H1 (cell line): ENCODE results near the gene LRRTM2. TPM values are rescaled to one million over a fixed set of nuclear protein-coding genes. Genes with fewer than 3 reads are reported as not detected.

Experiments
- CTCF ChIA-PET: fragments of 300-600 bp; sonication (Branson Sonifier 250); formaldehyde crosslinking; loops from one replicate; lab custom pipeline; 2021; ENCODE audit not compliant: partially characterized antibody; lab: Charles Lee
- POLR2A ChIA-PET: fragments of 300-600 bp; sonication (Branson Sonifier 250); formaldehyde crosslinking; loops from one replicate; lab custom pipeline; 2021; ENCODE audit warnings: inconsistent platforms; ENCODE audit not compliant: partially characterized antibody; lab: Charles Lee
- DNase-seq, 2 experiments: peaks; one replicate each; pipeline versions ENCODE4 v3.0.0 to v3.0.0-alpha.2; 2010 to 2022; ENCODE audit warnings: low spot score in 2 of 2, low read depth in 1 of 2, mixed read lengths in 1 of 2
- FAIRE-seq: peaks from 2 replicates; lab custom pipeline; 2011; peaks lifted over from hg19 to GRCh38; lab: Jason Lieb, UNC
- H2AFZ ChIP-seq: 2 replicates; pipeline ENCODE4 v1.8.1; 2012; ENCODE audit warnings: low read length, inconsistent platforms
- H2AK5ac ChIP-seq: 2 replicates; pipeline ENCODE4 v1.6.1; 2013; ENCODE audit warnings: low read depth, low read length
- H2BK120ac ChIP-seq: replicated peaks from 2 replicates; pipeline ENCODE3; 2013; ENCODE audit warnings: low read depth, low read length, inconsistent platforms
- H2BK12ac ChIP-seq: 2 replicates; pipeline ENCODE4 v1.6.1; 2013; ENCODE audit warnings: low read depth, low read length
- H2BK15ac ChIP-seq: 2 replicates; pipeline ENCODE4 v1.6.1; 2013; ENCODE audit warnings: low read length
- H2BK20ac ChIP-seq: 2 replicates; pipeline ENCODE4 v1.6.1; 2013; ENCODE audit warnings: low read length
- H2BK5ac ChIP-seq: 2 replicates; pipeline ENCODE4 v1.6.1; 2013; ENCODE audit warnings: low read depth, low read length
- H3K14ac ChIP-seq: 2 replicates; pipeline ENCODE4 v1.6.1; 2013; ENCODE audit warnings: inconsistent platforms; ENCODE audit not compliant: insufficient read length
- H3K18ac ChIP-seq: 2 replicates; pipeline ENCODE4 v1.6.1; 2013; ENCODE audit warnings: low read length; ENCODE audit errors: extremely low read depth
- H3K23ac ChIP-seq: 2 replicates; pipeline ENCODE4 v1.6.1; 2013; ENCODE audit warnings: inconsistent platforms; ENCODE audit not compliant: insufficient read length
- H3K23me2 ChIP-seq: 2 replicates; pipeline ENCODE4 v1.6.1; 2013; ENCODE audit warnings: low read depth, low read length
- H3K27ac ChIP-seq: 2 replicates; pipeline ENCODE4 v1.6.1; 2011; ENCODE audit warnings: low read depth, low read length, inconsistent platforms
- H3K27me3 ChIP-seq, 4 experiments: replicated peaks in 1 of 4; 1 replicate in 1 of 4; 2 replicates in 3 of 4; pipeline versions ENCODE4 v1.6.1 to v1.8.1; 2011 to 2013; ENCODE audit warnings: low read length in 3 of 4, mild to moderate bottlenecking in 3 of 4, inconsistent platforms in 2 of 4, mixed read lengths in 2 of 4, moderate library complexity in 1 of 4; ENCODE audit not compliant: control insufficient read depth in 3 of 4, insufficient read depth in 3 of 4; ENCODE audit errors: extremely low read depth in 1 of 4
- H3K36me3 ChIP-seq, 4 experiments: 2 replicates each; pipeline versions ENCODE4 v1.6.1 to v1.8.1; 2011 to 2013; ENCODE audit warnings: mild to moderate bottlenecking in 4 of 4, low read length in 3 of 4, moderate library complexity in 2 of 4, control low read depth in 1 of 4, inconsistent platforms in 1 of 4; ENCODE audit not compliant: insufficient read depth in 4 of 4, control insufficient read depth in 2 of 4
- H3K4ac ChIP-seq: replicated peaks from 2 replicates; pipeline ENCODE3; 2013; ENCODE audit warnings: low read length, low read depth, mixed read lengths, inconsistent platforms; ENCODE audit not compliant: insufficient read length
- H3K4me1 ChIP-seq, 4 experiments: replicated peaks in 1 of 4; 1 replicate in 1 of 4; 2 replicates in 3 of 4; pipeline versions ENCODE4 v1.6.1 to v1.8.1; 2011 to 2013; ENCODE audit warnings: low read length in 3 of 4, inconsistent platforms in 2 of 4, mixed read lengths in 1 of 4; ENCODE audit not compliant: insufficient read depth in 4 of 4, control insufficient read depth in 3 of 4
- H3K4me2 ChIP-seq, 2 experiments: 2 replicates each; pipeline versions ENCODE4 v1.6.1 to v1.8.1; 2011 to 2013; ENCODE audit warnings: low read depth in 2 of 2, low read length in 2 of 2, control low read depth in 1 of 2, inconsistent platforms in 1 of 2, mild to moderate bottlenecking in 1 of 2; ENCODE audit not compliant: insufficient read depth in 1 of 2
- H3K4me3 ChIP-seq, 4 experiments: fragments of 200-600, 300-600 bp in 1 of 4; sonication (generic), shearing (Covaris generic), sonication (Bioruptor Twin) in 1 of 4; 2 replicates each; pipeline versions ENCODE4 v1.5.1 to v1.8.1; 2011 to 2016; ENCODE audit warnings: low read length in 4 of 4, low read depth in 3 of 4, control low read depth in 2 of 4, inconsistent platforms in 2 of 4, mild to moderate bottlenecking in 2 of 4, mixed read lengths in 1 of 4, moderate library complexity in 1 of 4; ENCODE audit not compliant: insufficient read depth in 2 of 4; ENCODE audit errors: extremely low read depth in 1 of 4
- H3K56ac ChIP-seq: replicated peaks from 2 replicates; pipeline ENCODE3; 2013; ENCODE audit warnings: low read depth, mild to moderate bottlenecking, mixed read lengths, low read length, inconsistent platforms; ENCODE audit not compliant: insufficient read length
- H3K79me1 ChIP-seq: 2 replicates; pipeline ENCODE4 v1.6.1; 2013; ENCODE audit warnings: low read depth, low read length, control low read depth
- H3K79me2 ChIP-seq, 2 experiments: 2 replicates each; pipeline versions ENCODE4 v1.6.1 to v1.8.1; 2012 to 2013; ENCODE audit warnings: low read length in 2 of 2, mild to moderate bottlenecking in 2 of 2, inconsistent platforms in 1 of 2; ENCODE audit not compliant: insufficient read depth in 2 of 2, control insufficient read depth in 1 of 2
- H3K9ac ChIP-seq, 4 experiments: replicated peaks in 1 of 4; 1 replicate in 1 of 4; 2 replicates in 3 of 4; pipeline versions ENCODE4 v1.6.1 to v1.8.1; 2011 to 2013; ENCODE audit warnings: low read depth in 3 of 4, low read length in 3 of 4, control low read depth in 2 of 4, mild to moderate bottlenecking in 2 of 4, moderate library complexity in 2 of 4, inconsistent platforms in 1 of 4; ENCODE audit errors: extremely low read depth in 1 of 4
- H3K9me3 ChIP-seq, 2 experiments: 2 replicates each; pipeline versions ENCODE4 v1.6.1 to v1.8.1; 2012 to 2013; ENCODE audit warnings: mild to moderate bottlenecking in 2 of 2, moderate library complexity in 2 of 2, control low read depth in 1 of 2, inconsistent platforms in 1 of 2, low read depth in 1 of 2, low read length in 1 of 2, mixed read lengths in 1 of 2; ENCODE audit not compliant: insufficient read depth in 2 of 2
- H4K20me1 ChIP-seq, 2 experiments: replicated peaks in 1 of 2; 2 replicates each; pipeline versions ENCODE3 to v1.8.1; 2011 to 2013; ENCODE audit warnings: inconsistent platforms in 2 of 2, low read length in 2 of 2, mild to moderate bottlenecking in 1 of 2; ENCODE audit not compliant: insufficient read depth in 2 of 2, control insufficient read depth in 1 of 2
- H4K5ac ChIP-seq: 2 replicates; pipeline ENCODE4 v1.6.1; 2013; ENCODE audit warnings: low read length, low read depth, mixed read lengths, inconsistent platforms; ENCODE audit not compliant: insufficient read length
- H4K8ac ChIP-seq: 2 replicates; pipeline ENCODE4 v1.8.0; 2013; ENCODE audit warnings: mild to moderate bottlenecking, moderate library complexity, low read length, inconsistent platforms; ENCODE audit not compliant: insufficient read depth; ENCODE audit errors: extremely low read depth
- H4K91ac ChIP-seq: replicated peaks from 2 replicates; pipeline ENCODE3; 2013; ENCODE audit warnings: low read length, mixed read lengths, inconsistent platforms; ENCODE audit not compliant: insufficient read length
- CTCF ChIP-seq, 3 experiments: IDR thresholded peaks; 1 replicate in 2 of 3; 2 replicates in 1 of 3; pipeline versions ENCODE4 v1.5.1 to v1.6.1; 2011; ENCODE audit warnings: low read length in 3 of 3, mild to moderate bottlenecking in 3 of 3, inconsistent platforms in 2 of 3, low read depth in 1 of 3, moderate library complexity in 1 of 3; ENCODE audit not compliant: insufficient read depth in 1 of 3; ENCODE audit errors: control extremely low read depth in 1 of 3
- TBP ChIP-seq: IDR thresholded peaks from 2 replicates; pipeline ENCODE4 v1.6.1; 2011; ENCODE audit warnings: low read depth, low read length, improper control_type of control experiment
- ZNF274 ChIP-seq: IDR thresholded peaks from 2 replicates; pipeline ENCODE4 v1.7.0; 2012; ENCODE audit warnings: low read length, borderline replicate concordance; ENCODE audit errors: extremely low read depth
- WGBS, 2 experiments: shearing (Covaris generic) in 1 of 2; methylation state at CpG; one replicate each; pipeline versions ENCODE4 v1.1.6 to v1.1.7; 2013 to 2015; ENCODE audit warnings: low lambda C conversion rate in 2 of 2, mixed read lengths in 2 of 2, inconsistent platforms in 1 of 2, low coverage in 1 of 2, missing lambda C conversion rate in 1 of 2; ENCODE audit not compliant: insufficient replicate concordance in 2 of 2, insufficient coverage in 1 of 2, insufficient read length in 1 of 2; ENCODE audit errors: extremely low coverage in 1 of 2, missing lambda C conversion rate in 1 of 2; 5-methylcytosine and 5-hydroxymethylcytosine counted together
- polyA plus RNA-seq, 7 experiments: library from polyadenylated mRNA; depleted of rRNA in 3 of 7; stranded (reverse) in 5 of 7; unstranded in 2 of 7; fragments of >200 nt in 5 of 7; fragments of 200-250 nt in 2 of 7; gene quantifications; 1 replicate in 5 of 7; 2 replicates in 1 of 7; 4 replicates in 1 of 7; pipeline versions ENCODE4 v1.2.1 to v1.2.3, GENCODE V29; 2011 to 2013; ENCODE audit warnings: missing spikeins in 2 of 7, mixed read lengths in 2 of 7
- total RNA-seq: library from RNA; stranded (reverse); fragmentation: NEBNext Ultra II Directional; extraction: Animal tissue kit (Norgen Biotek cat#: 25700); gene quantifications from 2 replicates; pipeline ENCODE4 v1.2.1, GENCODE V29; 2021

LRRTM2 gene
- total and polyA plus RNA-seq, 2 of the 8 experiments (the other 6 are each of a cell fraction or from before 2014, with no cell fraction given), result not detected

DNA sequence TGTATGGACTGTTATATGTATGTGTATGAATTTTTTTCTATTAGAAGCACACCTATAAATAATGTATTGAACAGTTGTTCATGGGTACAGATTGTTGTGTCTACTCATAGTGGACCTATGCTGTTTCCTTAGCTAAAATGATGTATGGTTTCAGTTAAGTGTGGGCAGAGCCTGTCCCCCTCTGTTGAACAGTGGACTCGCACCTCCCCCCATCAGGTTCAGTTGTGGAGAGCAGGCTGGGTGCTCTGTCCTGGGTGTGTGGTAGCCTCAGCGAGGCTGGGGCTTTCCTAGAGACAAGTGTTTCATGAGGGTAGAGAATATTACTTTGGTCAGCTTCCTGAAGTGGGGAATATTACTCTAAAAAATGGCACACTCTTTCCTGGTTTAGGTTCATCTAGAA lies 47.4 kb upstream of the LRRTM2 start:
- Histone ChIP-seq H3K4me2 (no peak overlapping the region), H2BK120ac (no peak overlapping the region), H3K4ac (no peak overlapping the region), H4K8ac (no peak overlapping the region), H3K9ac (no peak overlapping the region; a peak in 1 of 7 replicates), H2AFZ (no peak overlapping the region), H2BK20ac (no peak overlapping the region), H3K4me3 (no peak overlapping the region), H2AK5ac (no peak overlapping the region), H3K23ac (no peak overlapping the region), H3K4me1 (peaks cover 0 to 4% (median 2%) of the 10 kb centered on the region in 4 experiments; a peak in 2 of 7 replicates), H2BK5ac (no peak overlapping the region), H3K36me3 (peaks cover 14 to 50% (median 30%) of the 10 kb centered on the region in 4 experiments), H3K18ac (no peak overlapping the region), H3K27ac (no peak overlapping the region), H4K20me1 (peaks cover 0 to 2% of the 10 kb centered on the region in 2 experiments), H3K23me2 (no peaks in the 10 kb centered on the region), H3K79me2 (no peaks in the 10 kb centered on the region), H2BK15ac (no peak overlapping the region), H4K5ac (no peak overlapping the region), H2BK12ac (no peak overlapping the region), H3K79me1 (peaks cover 2% of the 10 kb centered on the region; the same call in 1 of the 2 replicates), H3K56ac (no peak overlapping the region), H3K14ac (no peak overlapping the region), H4K91ac (no peak overlapping the region), H3K27me3 (no peaks in the 10 kb centered on the region), H3K9me3 (no peaks in the 10 kb centered on the region)
- FAIRE-seq (no peak), DNase-seq (no peak)
- ChIA-PET CTCF (no interaction called here), POLR2A (no interaction called here)
- peak in 1 of 3 experiments; percentile 5; a peak in 1 of 4 replicates for TF ChIP-seq CTCF (IDR thresholded peaks at IDR 0.05; ENCODE audit: control extremely low read depth in 1 of 3, insufficient read depth in 1 of 3, low read depth in 1 of 3, low read length in 3 of 3)
- TF ChIP-seq ZNF274, result no peak
- no peak for TF ChIP-seq TBP
- WGBS, 2 experiments, result 93% methylated on average over 2 of the region's 2 CpGs; no CpG with 5 or more reads in 1 of the 2 experiments
